H7 (cell line): ENCODE results near the gene LGALS7B. TPM values are rescaled to one million over a fixed set of nuclear protein-coding genes. Genes with fewer than 3 reads are reported as not detected.
A peak's percentile ranks its signal among the peaks of the same experiment; 100 is the strongest.
"Not testable (repeated sequence)": the region's sequence is repeated elsewhere in the genome, so short reads cannot be mapped to it uniquely, and the experiment has no call there.

Experiments
- DNase-seq: peaks from one replicate; pipeline ENCODE4 v3.0.0; 2012
- H3K27me3 ChIP-seq: 2 replicates; pipeline ENCODE4 v1.6.0; 2011; ENCODE audit warnings: mild to moderate bottlenecking, low read length; ENCODE audit not compliant: control insufficient read depth, insufficient read depth
- H3K36me3 ChIP-seq: replicated peaks from 2 replicates; pipeline ENCODE4 v1.5.1; 2011; ENCODE audit warnings: low read length; ENCODE audit not compliant: control insufficient read depth, insufficient read depth
- H3K4me3 ChIP-seq: 2 replicates; pipeline ENCODE4 v1.5.1; 2011; ENCODE audit warnings: low read depth, mild to moderate bottlenecking, control low read depth, low read length, moderate library complexity; ENCODE audit not compliant: insufficient read depth
- total RNA-seq: library from RNA; depleted of rRNA; stranded (reverse); fragments of >200 nt; shearing (Covaris generic); gene quantifications from 2 replicates; pipeline ENCODE4 v1.2.3, GENCODE V29; 2014

Gene LGALS7B
- total RNA-seq, 1 experiment from 2014 or later, result not detected

DNA sequence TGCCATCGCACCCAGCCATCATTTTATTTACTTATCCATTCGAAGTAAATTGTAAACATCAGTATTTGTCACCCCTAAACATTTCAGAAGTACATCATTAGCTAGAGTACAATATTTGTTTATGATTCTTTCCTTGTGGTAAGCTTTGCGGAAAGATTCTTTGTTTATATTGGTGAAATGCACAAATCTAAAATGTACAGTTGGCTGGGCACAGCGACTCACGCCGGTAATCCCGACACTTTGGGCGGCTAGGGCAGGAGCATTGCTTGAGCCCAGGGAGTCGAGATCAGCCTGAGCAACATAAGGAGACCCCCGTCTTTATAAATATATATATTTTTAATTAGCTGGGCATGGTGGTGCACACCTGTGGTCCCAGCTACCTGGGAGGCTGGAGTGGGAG lies 10.1 kb downstream of the LGALS7B start:
- Histone ChIP-seq H3K27me3 (no peaks in the 10 kb centered on the region), H3K4me3 (no peak overlapping the region), H3K36me3 (no peaks in the 10 kb centered on the region)
- no peak for DNase-seq

GRCh38 chr19:38800577-38801347 lies 11.8 kb downstream of the LGALS7B start:
- no peaks in the 10 kb centered on the region for H3K36me3 ChIP-seq
- no peak overlapping the region for H3K4me3 ChIP-seq
- no peaks in the 10 kb centered on the region for H3K27me3 ChIP-seq
- DNase-seq, result no peak

DNA sequence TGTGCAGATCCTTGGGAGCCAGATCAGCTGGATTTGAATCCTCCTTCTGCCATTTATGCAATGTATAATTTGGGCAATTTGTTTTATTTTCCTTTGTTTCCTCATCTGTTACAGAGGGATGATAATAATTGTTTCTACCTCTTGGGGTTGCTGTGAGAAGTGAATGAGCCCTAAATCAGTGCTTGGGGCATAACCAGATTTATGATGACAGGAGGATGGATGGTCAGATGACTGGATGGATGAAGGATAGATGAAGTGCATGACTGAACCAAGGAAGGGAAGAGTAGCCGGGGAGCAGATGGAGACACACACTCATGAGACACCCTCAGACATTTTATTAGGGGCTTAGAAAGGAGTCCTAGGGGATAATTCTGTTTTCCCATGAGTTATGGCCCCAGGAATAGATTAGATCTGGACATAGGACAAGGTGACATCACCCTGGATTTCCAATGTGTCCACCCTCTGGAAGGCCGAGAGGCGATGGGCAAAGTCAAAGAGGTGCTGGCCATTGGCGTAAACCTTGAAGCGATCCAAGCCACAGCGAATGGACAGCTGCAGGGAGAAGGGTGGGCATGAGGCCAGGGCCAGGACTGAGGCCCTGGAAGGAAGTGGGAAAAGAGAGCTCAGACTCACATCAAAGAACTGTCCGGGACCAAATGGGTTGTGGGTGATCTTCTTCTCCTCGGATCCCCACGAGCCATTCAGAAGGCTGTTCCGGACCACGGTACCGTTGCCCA lies 12.5 kb downstream of the LGALS7B start:
- Histone ChIP-seq H3K4me3 (no peak overlapping the region), H3K36me3 (no peaks in the 10 kb centered on the region), H3K27me3 (no peaks in the 10 kb centered on the region)
- DNase-seq, result no peak

- Histone ChIP-seq H3K4me3 (no peak overlapping the region), H3K36me3 (no peaks in the 10 kb centered on the region), H3K27me3 (no peaks in the 10 kb centered on the region)
- DNase-seq, result peak; percentile 31
Observed at GRCh38 chr19:38803543-38803942, 14.5 kb downstream of the LGALS7B start.

GRCh38 chr19:38805180-38805579 lies 16.2 kb downstream of the LGALS7B start:
- no peaks in the 10 kb centered on the region for H3K27me3 ChIP-seq
- no peak overlapping the region for H3K4me3 ChIP-seq
- DNase-seq, result no peak
- H3K36me3 ChIP-seq, result no peaks in the 10 kb centered on the region

DNA sequence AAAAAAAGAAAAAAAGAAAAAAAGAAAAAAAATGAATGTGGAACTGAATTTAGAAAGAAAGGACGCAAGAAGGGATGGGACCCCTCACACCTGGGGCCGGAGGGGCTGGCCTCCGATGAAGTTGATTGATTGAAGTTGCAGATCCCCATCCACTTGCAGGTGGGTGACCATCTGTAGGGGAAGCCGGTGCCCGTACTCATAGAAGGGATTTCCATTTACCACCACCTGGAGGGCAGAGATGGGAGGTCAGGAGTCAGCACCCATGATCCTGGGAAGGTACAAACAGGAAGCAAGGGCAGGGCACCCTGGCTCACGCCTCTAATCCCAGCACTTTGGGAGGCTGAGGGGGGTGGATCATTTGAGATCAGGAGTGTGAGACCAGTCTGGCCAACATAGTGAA lies 17.4 kb downstream of the LGALS7B start:
- no peaks in the 10 kb centered on the region for H3K27me3 ChIP-seq
- DNase-seq, result no peak
- H3K36me3 ChIP-seq, result no peaks in the 10 kb centered on the region
- no peak overlapping the region for H3K4me3 ChIP-seq

DNA sequence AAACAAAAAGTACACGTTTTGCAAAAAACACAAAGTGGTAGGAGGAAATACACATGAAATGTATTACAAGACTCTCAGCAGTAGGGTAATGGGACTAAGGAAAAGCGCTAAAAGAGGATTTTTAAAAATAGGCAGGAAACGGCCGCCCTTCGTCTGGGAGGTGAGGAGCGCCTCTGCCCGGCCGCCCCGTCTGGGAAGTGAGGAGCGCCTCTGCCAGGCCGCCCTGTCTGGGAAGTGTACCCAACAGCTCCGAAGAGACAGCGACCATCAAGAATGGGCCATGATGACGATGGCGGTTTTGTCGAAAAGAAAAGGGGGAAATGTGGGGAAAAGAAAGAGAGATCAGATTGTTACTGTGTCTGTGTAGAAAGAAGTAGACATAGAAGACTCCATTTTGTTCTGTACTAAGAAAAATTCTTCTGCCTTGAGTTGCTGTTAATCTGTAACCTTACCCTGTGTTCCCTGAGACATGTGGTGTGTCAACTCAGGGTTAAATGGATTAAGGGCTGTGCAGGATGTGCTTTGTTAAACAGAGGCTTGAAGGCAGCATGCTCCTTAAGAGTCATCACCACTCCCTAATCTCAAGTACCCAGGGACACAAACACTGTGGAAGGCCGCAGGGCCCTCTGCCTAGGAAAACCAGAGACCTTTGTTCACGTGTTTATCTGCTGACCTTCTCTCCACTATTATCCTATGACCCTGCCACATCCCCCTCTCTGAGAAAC lies 18.5 kb downstream of the LGALS7B start:
- not testable (repeated sequence) for DNase-seq, H3K27me3 ChIP-seq, H3K36me3 ChIP-seq, H3K4me3 ChIP-seq

- no peaks in the 10 kb centered on the region for H3K27me3 ChIP-seq
- DNase-seq, result peak; percentile 37
- no peak overlapping the region for H3K4me3 ChIP-seq
- no peaks in the 10 kb centered on the region for H3K36me3 ChIP-seq
Observed at GRCh38 chr19:38808741-38809140, 19.7 kb downstream of the LGALS7B start.

GRCh38 chr19:38809592-38810252 lies 20.7 kb downstream of the LGALS7B start:
- Histone ChIP-seq H3K36me3 (no peaks in the 10 kb centered on the region), H3K4me3 (no peak overlapping the region), H3K27me3 (no peaks in the 10 kb centered on the region)
- DNase-seq, result peak; percentile 13

DNA sequence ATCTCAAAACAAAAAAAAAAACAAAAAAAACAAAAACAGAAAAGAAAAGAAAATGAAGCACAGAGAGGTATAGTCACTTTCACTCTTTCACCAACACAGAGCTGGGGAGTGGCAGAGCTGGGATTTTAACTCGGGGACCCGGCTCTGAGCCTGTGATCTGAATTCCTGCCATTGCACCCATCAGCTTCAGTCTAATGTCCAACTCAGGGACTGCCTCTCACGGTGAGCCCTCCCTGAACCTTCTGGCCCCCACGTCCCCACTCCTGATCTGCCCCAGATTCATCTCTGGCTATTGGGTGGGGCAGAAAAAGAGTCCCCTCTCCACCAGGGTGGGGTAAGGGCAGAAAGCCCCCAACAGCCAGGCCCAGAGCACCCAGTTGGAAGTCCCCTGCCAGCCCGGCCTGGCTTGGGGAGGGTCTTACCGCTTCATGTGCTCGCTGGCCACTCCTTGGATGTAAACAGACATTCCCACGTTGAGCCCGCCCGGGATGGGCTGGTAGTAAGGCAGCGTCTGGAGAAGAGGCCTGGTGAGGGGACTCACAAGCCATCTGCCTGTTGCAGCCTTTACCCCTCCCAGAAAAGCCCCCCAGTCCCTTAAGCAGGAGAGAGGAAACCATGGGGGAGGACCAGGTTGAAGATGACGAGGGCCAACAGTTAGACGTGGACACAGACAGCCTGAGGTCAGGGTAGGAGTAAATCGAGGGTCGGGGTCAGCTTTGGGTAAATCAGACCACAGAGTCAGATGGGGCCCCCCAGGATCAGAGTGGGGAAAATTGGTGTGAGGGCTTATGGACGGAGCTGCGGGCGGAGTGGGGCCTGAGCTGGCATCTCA lies 23.2 kb downstream of the LGALS7B start:
- Histone ChIP-seq H3K36me3 (peaks cover 4% of the 10 kb centered on the region), H3K27me3 (no peaks in the 10 kb centered on the region), H3K4me3 (no peak overlapping the region)
- peak; percentile 45 for DNase-seq

- Histone ChIP-seq H3K27me3 (no peaks in the 10 kb centered on the region), H3K36me3 (peaks cover 4% of the 10 kb centered on the region), H3K4me3 (no peak within 1 kb of the TSS)
- peak; percentile 64 for DNase-seq
Observed at GRCh38 chr19:38812841-38813320, 23.9 kb downstream of the LGALS7B start, which contains the start of gene LGALS4. Gene LGALS4 (minus strand): TSS chr19:38812945. CDS start chr19:38812886, 59 bp downstream.

- Histone ChIP-seq H3K4me3 (no peak overlapping the region), H3K27me3 (no peaks in the 10 kb centered on the region), H3K36me3 (peaks cover 4% of the 10 kb centered on the region)
- no peak for DNase-seq
Observed at GRCh38 chr19:38813323-38813722, 24.3 kb downstream of the LGALS7B start.

- not testable (repeated sequence) for H3K27me3 ChIP-seq, DNase-seq, H3K4me3 ChIP-seq, H3K36me3 ChIP-seq
Observed at GRCh38 chr19:38813932-38814331, 24.9 kb downstream of the LGALS7B start.
